ENCODE data around the gene CLMN.

- no peak for TF ChIP-seq POLR2A (IDR thresholded peaks at IDR 0.05)
- TF ChIP-seq, protein P1, sequence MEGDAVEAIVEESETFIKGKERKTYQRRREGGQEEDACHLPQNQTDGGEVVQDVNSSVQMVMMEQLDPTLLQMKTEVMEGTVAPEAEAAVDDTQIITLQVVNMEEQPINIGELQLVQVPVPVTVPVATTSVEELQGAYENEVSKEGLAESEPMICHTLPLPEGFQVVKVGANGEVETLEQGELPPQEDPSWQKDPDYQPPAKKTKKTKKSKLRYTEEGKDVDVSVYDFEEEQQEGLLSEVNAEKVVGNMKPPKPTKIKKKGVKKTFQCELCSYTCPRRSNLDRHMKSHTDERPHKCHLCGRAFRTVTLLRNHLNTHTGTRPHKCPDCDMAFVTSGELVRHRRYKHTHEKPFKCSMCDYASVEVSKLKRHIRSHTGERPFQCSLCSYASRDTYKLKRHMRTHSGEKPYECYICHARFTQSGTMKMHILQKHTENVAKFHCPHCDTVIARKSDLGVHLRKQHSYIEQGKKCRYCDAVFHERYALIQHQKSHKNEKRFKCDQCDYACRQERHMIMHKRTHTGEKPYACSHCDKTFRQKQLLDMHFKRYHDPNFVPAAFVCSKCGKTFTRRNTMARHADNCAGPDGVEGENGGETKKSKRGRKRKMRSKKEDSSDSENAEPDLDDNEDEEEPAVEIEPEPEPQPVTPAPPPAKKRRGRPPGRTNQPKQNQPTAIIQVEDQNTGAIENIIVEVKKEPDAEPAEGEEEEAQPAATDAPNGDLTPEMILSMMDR (IDR thresholded peaks at IDR 0.05) = no peak
Measured at GRCh38 chr14:95222870-95223398, 96.8 kb downstream of the CLMN start.
